ENCODE results near the gene CLCN7.
"Not testable (repeated sequence)": the region's sequence is repeated elsewhere in the genome, so short reads cannot be mapped to it uniquely, and the experiment has no call there.

CLCN7 gene

GRCh38 chr16:1486551-1487390 is 11.9 kb upstream of the CLCN7 start:
- DNase-seq, result no peak

GRCh38 chr16:1485847-1486496 is 11.1 kb upstream of the CLCN7 start:
- DNase-seq, result no peak

- DNase-seq, result no peak
These were observed 7.3 kb upstream of the CLCN7 start for GRCh38 chr16:1481906-1482835.

GRCh38 chr16:1478937-1479336 is 4.1 kb upstream of the CLCN7 start:
- not testable (repeated sequence) for DNase-seq

- no peak for DNase-seq
These were observed 2.2 kb upstream of the CLCN7 start for GRCh38 chr16:1477033-1477432.

- DNase-seq, result no peak
These were observed 805 bp upstream of the CLCN7 start for GRCh38 chr16:1475552-1476114.

- no peak for DNase-seq
These were observed 589 bp downstream of the CLCN7 start for GRCh38 chr16:1474082-1474795.

GRCh38 chr16:1472974-1473373 is 1.9 kb downstream of the CLCN7 start:
- no peak for DNase-seq

- DNase-seq, result no peak
These were observed 3.1 kb downstream of the CLCN7 start for GRCh38 chr16:1471569-1472194.

GRCh38 chr16:1470481-1471251 is 4.2 kb downstream of the CLCN7 start:
- no peak for DNase-seq

GRCh38 chr16:1469693-1470201 is 5.1 kb downstream of the CLCN7 start:
- DNase-seq, result no peak

- DNase-seq, result not testable (repeated sequence)
These were observed 5.7 kb downstream of the CLCN7 start for GRCh38 chr16:1469141-1469540.

GRCh38 chr16:1468426-1468810 is 6.4 kb downstream of the CLCN7 start:
- DNase-seq, result no peak

GRCh38 chr16:1466968-1467521 is 7.8 kb downstream of the CLCN7 start:
- no peak for DNase-seq

GRCh38 chr16:1466054-1466453 is 8.8 kb downstream of the CLCN7 start:
- DNase-seq, result no peak

GRCh38 chr16:1465567-1465915 is 9.3 kb downstream of the CLCN7 start:
- DNase-seq, result no peak

- no peak for DNase-seq
These were observed 9.8 kb downstream of the CLCN7 start for GRCh38 chr16:1464894-1465566.

GRCh38 chr16:1464196-1464893 is 10.5 kb downstream of the CLCN7 start:
- no peak for DNase-seq

- DNase-seq, result no peak
These were observed 13.7 kb downstream of the CLCN7 start for GRCh38 chr16:1461146-1461545.

Data from fibroblast of upper back skin (primary cell).